ENCODE measurements around the gene MAGI1. TPM values are rescaled to one million over a fixed set of nuclear protein-coding genes. Genes with fewer than 3 reads are reported as not detected.

Gene MAGI1
- polyA plus RNA-seq, 1 of the 3 experiments (the other 2 are of a cell fraction), result 10.3 TPM

DNA sequence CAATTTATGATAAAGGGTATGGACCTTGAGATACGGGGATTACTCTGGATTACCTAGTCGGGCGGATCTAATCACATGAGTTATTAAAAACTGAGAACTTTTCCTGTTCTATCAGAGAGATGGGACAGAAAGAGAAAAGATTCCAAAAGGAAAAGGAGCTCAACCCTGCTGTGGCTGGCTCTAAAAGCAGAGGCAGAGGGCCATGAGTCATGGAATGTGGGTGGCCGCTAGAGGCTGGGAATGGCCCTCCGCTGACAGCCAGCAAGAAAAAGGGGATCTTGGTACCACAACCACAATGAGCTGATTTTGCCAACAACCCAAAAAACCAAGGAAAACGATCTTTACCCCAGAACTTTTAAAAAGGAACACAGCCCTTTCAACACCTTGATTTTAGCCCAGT lies 210.0 kb downstream of the MAGI1 start:
- peaks cover 65% of the 10 kb centered on the region for H3K79me2 ChIP-seq (ENCODE audit: insufficient read depth)
- POLR2A ChIA-PET, result no interaction called here
- no peaks in the 10 kb centered on the region for H3K27me3 ChIP-seq (ENCODE audit: insufficient read depth)
- H2AFZ ChIP-seq (ENCODE audit: low read depth), result no peak overlapping the region
- H3K4me1 ChIP-seq (ENCODE audit: control insufficient read depth in 1 of 2, insufficient read depth in 2 of 2, low read depth in 1 of 2, low read length in 1 of 2), result peaks cover 4 to 34% of the 10 kb centered on the region in 2 experiments; a peak in 3 of 4 replicates
- CTCF ChIA-PET, result no interaction called here
- no peak for DNase-seq
- TF ChIP-seq FOSL2 (IDR thresholded peaks at IDR 0.05; ENCODE audit: borderline replicate concordance, low read depth) (peak; percentile 25; the same call in 1 of the 2 replicates), JUND (IDR thresholded peaks at IDR 0.05) (no peak)
- peak overlapping the region in 1 of 2 experiments; percentile 29; a peak in 1 of 4 replicates for H3K27ac ChIP-seq (ENCODE audit: low read depth in 2 of 2, low read length in 1 of 2)
- no peaks in the 10 kb centered on the region for H3K36me3 ChIP-seq (replicated peaks in 1 of 2; ENCODE audit: control insufficient read depth in 1 of 2, insufficient read depth in 2 of 2, low read length in 1 of 2)
- H4K20me1 ChIP-seq (ENCODE audit: insufficient read depth), result no peaks in the 10 kb centered on the region; the same call in 1 of the 2 replicates
- no peaks in the 10 kb centered on the region for H3K9me3 ChIP-seq
- H3K9ac ChIP-seq, result no peak overlapping the region
- H3K4me2 ChIP-seq, result no peak overlapping the region
- H3K4me3 ChIP-seq (ENCODE audit: low read depth in 2 of 2, low read length in 1 of 2), result no peak overlapping the region
- H3K9me2 ChIP-seq, result no peaks in the 10 kb centered on the region
- peaks cover 15% of the 10 kb centered on the region for H3F3A ChIP-seq (replicated peaks; ENCODE audit: insufficient read depth)
- WGBS (ENCODE audit: low lambda C conversion rate), result 92% methylated on average over 4 of the region's 6 CpGs

DNA sequence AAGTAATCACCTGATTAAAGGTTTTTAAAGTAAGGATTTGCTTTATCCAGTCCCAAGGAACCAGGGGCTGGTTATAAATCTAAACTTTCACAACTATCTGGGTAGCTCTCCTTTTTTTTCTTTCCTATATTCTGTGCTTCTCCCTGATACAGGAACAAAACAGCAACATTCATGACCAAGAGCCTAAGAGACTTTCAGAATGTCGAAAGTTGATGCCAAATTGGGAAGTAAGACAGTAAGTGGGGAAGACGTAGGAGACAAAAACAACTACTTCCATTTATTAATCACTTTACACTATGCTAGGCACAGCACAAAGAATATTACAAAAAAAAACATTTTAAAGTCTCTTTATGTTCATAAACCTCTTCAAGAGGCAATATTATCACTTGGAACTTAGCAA lies 211.6 kb downstream of the MAGI1 start:
- Histone ChIP-seq H3K4me3 (ENCODE audit: low read depth in 2 of 2, low read length in 1 of 2) (no peak overlapping the region), H3K9ac (no peak overlapping the region), H3K36me3 (replicated peaks in 1 of 2; ENCODE audit: control insufficient read depth in 1 of 2, insufficient read depth in 2 of 2, low read length in 1 of 2) (no peaks in the 10 kb centered on the region), H3F3A (replicated peaks; ENCODE audit: insufficient read depth) (peaks cover 9% of the 10 kb centered on the region), H4K20me1 (ENCODE audit: insufficient read depth) (no peaks in the 10 kb centered on the region; the same call in 1 of the 2 replicates), H3K27ac (ENCODE audit: low read depth in 2 of 2, low read length in 1 of 2) (no peak overlapping the region), H3K27me3 (ENCODE audit: insufficient read depth) (no peaks in the 10 kb centered on the region), H3K4me1 (ENCODE audit: control insufficient read depth in 1 of 2, insufficient read depth in 2 of 2, low read depth in 1 of 2, low read length in 1 of 2) (peaks cover 3 to 20% of the 10 kb centered on the region in 2 experiments; a peak in 3 of 4 replicates), H3K9me2 (no peaks in the 10 kb centered on the region), H3K9me3 (no peaks in the 10 kb centered on the region), H3K79me2 (ENCODE audit: insufficient read depth) (peaks cover 58% of the 10 kb centered on the region; the same call in 1 of the 2 replicates), H2AFZ (ENCODE audit: low read depth) (no peak overlapping the region), H3K4me2 (no peak overlapping the region)
- POLR2A ChIA-PET, result no interaction called here
- WGBS (ENCODE audit: low lambda C conversion rate), result 83% methylated on average over 2 of the region's 2 CpGs
- TF ChIP-seq, protein P1, sequence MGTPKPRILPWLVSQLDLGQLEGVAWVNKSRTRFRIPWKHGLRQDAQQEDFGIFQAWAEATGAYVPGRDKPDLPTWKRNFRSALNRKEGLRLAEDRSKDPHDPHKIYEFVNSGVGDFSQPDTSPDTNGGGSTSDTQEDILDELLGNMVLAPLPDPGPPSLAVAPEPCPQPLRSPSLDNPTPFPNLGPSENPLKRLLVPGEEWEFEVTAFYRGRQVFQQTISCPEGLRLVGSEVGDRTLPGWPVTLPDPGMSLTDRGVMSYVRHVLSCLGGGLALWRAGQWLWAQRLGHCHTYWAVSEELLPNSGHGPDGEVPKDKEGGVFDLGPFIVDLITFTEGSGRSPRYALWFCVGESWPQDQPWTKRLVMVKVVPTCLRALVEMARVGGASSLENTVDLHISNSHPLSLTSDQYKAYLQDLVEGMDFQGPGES (IDR thresholded peaks at IDR 0.05; ENCODE audit: low read depth, low read length), result no peak
- no peak for TF ChIP-seq TCF12 (IDR thresholded peaks at IDR 0.05)
- TF ChIP-seq RXRA (IDR thresholded peaks at IDR 0.05; ENCODE audit: borderline replicate concordance, low read depth), result no peak
- no peak for TF ChIP-seq YY1 (IDR thresholded peaks at IDR 0.05; ENCODE audit: low read depth)
- no peak for TF ChIP-seq GABPA (IDR thresholded peaks at IDR 0.05; ENCODE audit: low read depth)
- TF ChIP-seq, protein P2, sequence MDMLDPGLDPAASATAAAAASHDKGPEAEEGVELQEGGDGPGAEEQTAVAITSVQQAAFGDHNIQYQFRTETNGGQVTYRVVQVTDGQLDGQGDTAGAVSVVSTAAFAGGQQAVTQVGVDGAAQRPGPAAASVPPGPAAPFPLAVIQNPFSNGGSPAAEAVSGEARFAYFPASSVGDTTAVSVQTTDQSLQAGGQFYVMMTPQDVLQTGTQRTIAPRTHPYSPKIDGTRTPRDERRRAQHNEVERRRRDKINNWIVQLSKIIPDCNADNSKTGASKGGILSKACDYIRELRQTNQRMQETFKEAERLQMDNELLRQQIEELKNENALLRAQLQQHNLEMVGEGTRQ (IDR thresholded peaks at IDR 0.05; ENCODE audit: borderline replicate concordance, low read depth, low read length), result no peak
- no peak for TF ChIP-seq EP300 (IDR thresholded peaks at IDR 0.05; ENCODE audit: borderline replicate concordance in 1 of 2, low read depth in 1 of 2, low read length in 1 of 2)
- TF ChIP-seq, protein P3, sequence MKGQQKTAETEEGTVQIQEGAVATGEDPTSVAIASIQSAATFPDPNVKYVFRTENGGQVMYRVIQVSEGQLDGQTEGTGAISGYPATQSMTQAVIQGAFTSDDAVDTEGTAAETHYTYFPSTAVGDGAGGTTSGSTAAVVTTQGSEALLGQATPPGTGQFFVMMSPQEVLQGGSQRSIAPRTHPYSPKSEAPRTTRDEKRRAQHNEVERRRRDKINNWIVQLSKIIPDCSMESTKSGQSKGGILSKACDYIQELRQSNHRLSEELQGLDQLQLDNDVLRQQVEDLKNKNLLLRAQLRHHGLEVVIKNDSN (IDR thresholded peaks at IDR 0.05; ENCODE audit: borderline replicate concordance, low read depth), result no peak
- no peak for TF ChIP-seq NRF1 (IDR thresholded peaks at IDR 0.05; ENCODE audit: low read depth, low read length)
- TF ChIP-seq, protein P4, sequence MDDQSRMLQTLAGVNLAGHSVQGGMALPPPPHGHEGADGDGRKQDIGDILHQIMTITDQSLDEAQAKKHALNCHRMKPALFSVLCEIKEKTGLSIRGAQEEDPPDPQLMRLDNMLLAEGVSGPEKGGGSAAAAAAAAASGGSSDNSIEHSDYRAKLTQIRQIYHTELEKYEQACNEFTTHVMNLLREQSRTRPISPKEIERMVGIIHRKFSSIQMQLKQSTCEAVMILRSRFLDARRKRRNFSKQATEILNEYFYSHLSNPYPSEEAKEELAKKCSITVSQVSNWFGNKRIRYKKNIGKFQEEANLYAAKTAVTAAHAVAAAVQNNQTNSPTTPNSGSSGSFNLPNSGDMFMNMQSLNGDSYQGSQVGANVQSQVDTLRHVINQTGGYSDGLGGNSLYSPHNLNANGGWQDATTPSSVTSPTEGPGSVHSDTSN (IDR thresholded peaks at IDR 0.05), result no peak
- no peak for TF ChIP-seq RAD21 (IDR thresholded peaks at IDR 0.05; ENCODE audit: low read length)
- TF ChIP-seq SMC3 (IDR thresholded peaks at IDR 0.05; ENCODE audit: low read depth, low read length), result no peak
- no peak for DNase-seq
- CTCF ChIA-PET, result no interaction called here

Measured in SK-N-SH (cell line).